Esophagus squamous epithelium (tissue), 5 donors: ENCODE data around the gene BACH2. TPM values are rescaled to one million over a fixed set of nuclear protein-coding genes. Genes with fewer than 3 reads are reported as not detected.
A peak's percentile ranks its signal among the peaks of the same experiment; 100 is the strongest.

Experiments
- DNase-seq: peaks from one replicate; lab custom pipeline; 2025; lab: John Stamatoyannopoulos, UW
- H3K27ac ChIP-seq, 4 donors: fragments of 200-600 bp; sonication (generic); one replicate each; pipeline ENCODE4 v1.5.1; 2016 to 2019; ENCODE audit warnings: mild to moderate bottlenecking in 1 of 4
- H3K27me3 ChIP-seq, 4 donors: fragments of 200-600 bp; sonication (generic); 1 replicate in 3 of 4; 2 replicates in 1 of 4; pipeline versions ENCODE4 v1.5.1 to v1.6.0; 2017 to 2021; ENCODE audit warnings: antibody characterized with exemption in 1 of 4
- H3K36me3 ChIP-seq, 3 donors: fragments of 200-600 bp; sonication (generic); one replicate each; pipeline ENCODE4 v1.5.1; 2016 to 2019
- H3K4me1 ChIP-seq, 3 donors: fragments of 200-600 bp; sonication (generic); one replicate each; pipeline ENCODE4 v1.5.1; 2017 to 2019
- H3K4me3 ChIP-seq, 4 donors: fragments of 200-600 bp; sonication (generic); 1 replicate in 3 of 4; 2 replicates in 1 of 4; pipeline ENCODE4 v1.5.1; 2016 to 2019; ENCODE audit warnings: mild to moderate bottlenecking in 2 of 4, moderate library complexity in 1 of 4
- H3K9me3 ChIP-seq, 3 donors: fragments of 200-600 bp; sonication (generic); one replicate each; pipeline ENCODE4 v1.5.1; 2016 to 2019
- CTCF ChIP-seq, 6 experiments: fragments of 450-650 bp in 4 of 6; fragments of 200-600 bp in 2 of 6; sonication (generic) in 2 of 6; IDR thresholded peaks; one replicate each; pipeline ENCODE4 v1.5.1; 2016 to 2019; ENCODE audit warnings: antibody characterized with exemption in 6 of 6, mild to moderate bottlenecking in 4 of 6, moderate library complexity in 4 of 6
- POLR2A ChIP-seq, 4 donors: fragments of 450-650 bp; IDR thresholded peaks; one replicate each; pipeline ENCODE4 v1.6.1; 2017; ENCODE audit warnings: antibody characterized with exemption in 4 of 4, mild to moderate bottlenecking in 4 of 4, moderate library complexity in 3 of 4
- WGBS, 2 donors: methylation state at CpG; one replicate each; pipeline ENCODE4 v1.1.5; 2018; 5-methylcytosine and 5-hydroxymethylcytosine counted together
- intact Hi-C: fragments of 100-400 bp; cut with DNase I; formaldehyde crosslinking; loops from one replicate; pipeline ENCODE4 v1.15.0; 2022
- total RNA-seq, 4 donors: library from RNA; depleted of rRNA; stranded (reverse); fragments of >200 nt; gene quantifications; one replicate each; pipeline ENCODE4 v1.1.0, GENCODE V29; 2016
- donor health status: DM: yes; HTN: yes; CAD: no.

The BACH2 gene
- total RNA-seq, 4 donors from 2014 or later = 0.22 to 6.1 (median 0.66) TPM

DNA sequence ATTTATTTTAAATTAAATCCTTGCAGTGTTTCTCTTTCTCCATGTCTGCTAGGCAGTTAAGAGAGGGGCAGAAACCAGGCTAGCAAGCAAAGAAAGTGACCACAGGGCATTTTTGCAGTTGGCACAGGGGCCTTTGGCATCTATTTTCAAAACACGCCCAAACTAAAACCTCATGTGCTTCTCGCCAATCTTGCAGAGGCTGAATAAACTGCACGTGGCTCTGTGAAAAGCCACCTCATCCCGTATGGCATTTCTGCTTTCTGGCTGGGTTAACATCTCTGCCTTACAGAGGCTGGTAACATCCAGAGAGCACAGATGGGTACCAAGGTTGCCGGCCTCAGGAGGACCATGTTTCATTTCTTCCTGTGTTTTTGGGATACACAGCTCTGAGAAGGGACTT, 347.8 kb downstream of the BACH2 start:
- WGBS, 2 donors = 50 to 60% methylated on average over 5 of the region's 5 CpGs

GRCh38 chr6:89944826-89945407, 351.7 kb downstream of the BACH2 start:
- Histone ChIP-seq H3K4me1 (peaks cover 0 to 20% (median 0%) of the 10 kb centered on the region in 3 donors), H3K36me3 (no peaks in the 10 kb centered on the region), H3K27me3 (no peaks in the 10 kb centered on the region), H3K9me3 (no peaks in the 10 kb centered on the region), H3K4me3 (no peak overlapping the region), H3K27ac (no peak overlapping the region)
- intact Hi-C loops = loop anchor here (5.0 kb wide), 1 partner anchor 532 kb away; no protein-coding TSS in a partner anchor
- no peak for DNase-seq
- no peak for TF ChIP-seq POLR2A (IDR thresholded peaks at IDR 0.05)
- TF ChIP-seq CTCF (IDR thresholded peaks at IDR 0.05) = peak in 4 of 6 experiments; percentile 32 to 56 (median 36)
- WGBS, 2 donors = 58 to 87% methylated on average over 1 of the region's 1 CpG

More for the DNA sequence above, 347.8 kb downstream of the BACH2 start:
- H3K27me3 ChIP-seq = no peaks in the 10 kb centered on the region
- intact Hi-C loops = no loop called here
- H3K36me3 ChIP-seq = peaks cover 0 to 9% (median 0%) of the 10 kb centered on the region in 3 donors
- H3K27ac ChIP-seq = no peak overlapping the region
- DNase-seq = no peak
- no peaks in the 10 kb centered on the region for H3K4me1 ChIP-seq
- no peak overlapping the region for H3K4me3 ChIP-seq
- TF ChIP-seq POLR2A (IDR thresholded peaks at IDR 0.05) = no peak
- no peak for TF ChIP-seq CTCF (IDR thresholded peaks at IDR 0.05)
- H3K9me3 ChIP-seq = no peaks in the 10 kb centered on the region

- intact Hi-C loops = loop anchor here (5.0 kb wide), 1 partner anchor 533 kb away; no protein-coding TSS in a partner anchor
These were observed 352.4 kb downstream of the BACH2 start for GRCh38 chr6:89944181-89944755.

DNA sequence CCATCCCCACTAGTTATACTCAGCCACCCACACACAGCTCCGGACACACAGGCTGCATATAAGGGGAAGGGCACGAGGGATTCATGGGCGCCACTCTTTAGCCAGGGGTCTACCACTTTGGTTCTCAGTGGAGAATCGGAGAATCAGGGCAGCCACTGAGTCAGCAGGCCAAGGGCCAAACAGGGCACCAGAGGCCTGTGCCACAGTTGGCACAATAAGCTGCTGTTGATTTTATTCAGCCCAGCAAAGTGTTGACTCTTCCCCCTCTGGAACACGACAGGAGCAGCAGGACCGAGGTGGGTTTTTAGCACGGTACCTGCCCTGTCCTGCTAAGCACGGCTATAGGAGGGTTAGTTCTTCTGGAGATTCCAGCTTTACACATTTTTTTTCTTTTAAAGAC, 354.0 kb downstream of the BACH2 start:
- Histone ChIP-seq H3K27me3 (no peaks in the 10 kb centered on the region), H3K4me1 (peaks cover 0 to 20% (median 0%) of the 10 kb centered on the region in 3 donors), H3K36me3 (no peaks in the 10 kb centered on the region), H3K4me3 (no peak overlapping the region), H3K27ac (no peak overlapping the region), H3K9me3 (no peaks in the 10 kb centered on the region)
- no peak for TF ChIP-seq POLR2A (IDR thresholded peaks at IDR 0.05)
- 93 to 97% methylated on average over 5 of the region's 8 CpGs for WGBS, 2 donors
- no peak for DNase-seq
- intact Hi-C loops = loop anchor here (5.0 kb wide), 1 partner anchor 535 kb away; no protein-coding TSS in a partner anchor

More at GRCh38 chr6:89944181-89944755, 352.4 kb downstream of the BACH2 start:
- TF ChIP-seq POLR2A (IDR thresholded peaks at IDR 0.05) (no peak), CTCF (IDR thresholded peaks at IDR 0.05) (no peak)
- H3K36me3 ChIP-seq = no peaks in the 10 kb centered on the region
- no peak overlapping the region for H3K4me3 ChIP-seq
- DNase-seq = no peak
- H3K27ac ChIP-seq = no peak overlapping the region
- WGBS, 2 donors = 94 to 96% methylated on average over 4 of the region's 4 CpGs
- H3K4me1 ChIP-seq = peaks cover 0 to 20% (median 0%) of the 10 kb centered on the region in 3 donors
- H3K27me3 ChIP-seq = no peaks in the 10 kb centered on the region
- no peaks in the 10 kb centered on the region for H3K9me3 ChIP-seq

DNA sequence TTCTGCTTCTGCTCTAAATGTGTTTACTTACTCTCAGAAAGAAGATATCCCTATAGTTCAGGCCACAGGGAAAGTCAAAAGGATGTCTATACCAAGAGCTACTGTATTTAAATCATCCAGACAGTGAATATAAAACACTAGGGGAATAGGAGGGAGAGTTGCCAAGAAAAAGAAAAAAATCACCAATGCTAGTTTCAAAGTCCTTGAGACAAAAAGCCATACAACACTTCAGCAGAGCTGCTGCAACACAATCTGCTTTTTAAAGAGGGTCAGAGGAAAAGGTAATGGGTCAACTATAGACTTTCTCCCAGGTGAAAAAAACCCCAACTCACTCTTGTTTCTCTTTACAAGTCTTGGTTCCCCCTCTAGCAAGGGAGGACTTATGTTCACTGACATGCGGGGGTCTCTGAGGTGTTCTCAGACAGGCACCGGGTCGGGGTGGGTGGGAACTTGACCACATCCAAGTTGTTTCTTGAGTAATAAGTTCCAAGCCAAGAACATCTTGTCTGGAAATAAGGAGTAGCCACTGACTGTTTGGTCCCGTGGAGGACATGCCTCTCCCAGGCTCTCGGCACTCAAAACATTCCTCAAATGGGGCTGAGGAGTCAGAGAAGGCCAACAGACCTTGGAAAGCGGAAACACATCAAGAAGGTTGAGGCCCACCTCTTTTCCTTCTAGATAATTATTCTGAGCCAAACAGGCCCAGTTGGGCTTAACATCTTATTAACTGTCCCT, 354.7 kb downstream of the BACH2 start:
- no peak overlapping the region for H3K4me3 ChIP-seq
- H3K36me3 ChIP-seq = no peaks in the 10 kb centered on the region
- TF ChIP-seq POLR2A (IDR thresholded peaks at IDR 0.05) = no peak
- no peak for TF ChIP-seq CTCF (IDR thresholded peaks at IDR 0.05)
- DNase-seq = no peak
- intact Hi-C loops = loop anchor here (5.0 kb wide), 1 partner anchor 535 kb away; no protein-coding TSS in a partner anchor
- H3K27ac ChIP-seq = no peak overlapping the region
- H3K27me3 ChIP-seq = no peaks in the 10 kb centered on the region
- peaks cover 0 to 20% (median 0%) of the 10 kb centered on the region in 3 donors for H3K4me1 ChIP-seq
- no peaks in the 10 kb centered on the region for H3K9me3 ChIP-seq
- 86 to 100% methylated on average over 1 to 4 of the region's 6 CpGs for WGBS, 2 donors
